Kidney (tissue), 14 donors: Measurements from ENCODE around the gene IFT88. TPM values are rescaled to one million over a fixed set of nuclear protein-coding genes. Genes with fewer than 3 reads are reported as not detected.

Experiments used
- DNase-seq, 5 donors: peaks; one replicate each; pipeline ENCODE4 v3.0.0-alpha.2; 2013 to 2020
- FAIRE-seq: peaks from 2 replicates; lab custom pipeline; 2012; peaks lifted over from hg19 to GRCh38; lab: Jason Lieb, UNC
- H3K27ac ChIP-seq, 2 donors: one replicate each; pipeline ENCODE4 v1.7.0; 2013; ENCODE audit warnings: low read depth in 2 of 2, low read length in 2 of 2, inconsistent platforms in 1 of 2
- H3K27me3 ChIP-seq: one replicate; pipeline ENCODE4 v1.7.1; 2013; ENCODE audit warnings: low read length, inconsistent platforms; ENCODE audit not compliant: control insufficient read depth, insufficient read depth
- H3K36me3 ChIP-seq, 3 donors: one replicate each; pipeline versions ENCODE4 v1.7.0 to v1.7.1; 2013; ENCODE audit warnings: low read length in 3 of 3, control low read depth in 1 of 3, inconsistent platforms in 1 of 3; ENCODE audit not compliant: insufficient read depth in 3 of 3, control insufficient read depth in 2 of 3
- H3K4me1 ChIP-seq, 3 donors: one replicate each; pipeline versions ENCODE4 v1.7.0 to v1.7.1; 2013; ENCODE audit warnings: low read length in 3 of 3, inconsistent platforms in 1 of 3, low read depth in 1 of 3; ENCODE audit not compliant: control insufficient read depth in 2 of 3, insufficient read depth in 2 of 3
- H3K4me3 ChIP-seq, 3 donors: one replicate each; pipeline versions ENCODE4 v1.7.0 to v1.8.1; 2013; ENCODE audit warnings: low read length in 3 of 3, control low read depth in 1 of 3, inconsistent platforms in 1 of 3
- H3K9ac ChIP-seq, 3 donors: one replicate each; pipeline versions ENCODE4 v1.7.0 to v1.7.1; 2013; ENCODE audit warnings: low read length in 3 of 3, control low read depth in 1 of 3, inconsistent platforms in 1 of 3
- H3K9me3 ChIP-seq, 3 donors: one replicate each; pipeline versions ENCODE4 v1.7.0 to v1.7.1; 2013; ENCODE audit warnings: low read length in 3 of 3, control low read depth in 1 of 3, inconsistent platforms in 1 of 3; ENCODE audit not compliant: control insufficient read depth in 2 of 3, insufficient read depth in 1 of 3
- intact Hi-C: fragments of 100-400 bp; cut with DNase I; formaldehyde crosslinking; loops from one replicate; pipeline ENCODE4 v1.11.1; 2022
- polyA plus RNA-seq: library from polyadenylated mRNA; stranded (reverse); fragments of 350-450 nt; fragmentation: Illumina TruSeq; extraction: RNeasy Lipid Tissue Mini Kit (QIAGEN cat#74804); gene quantifications from one replicate; pipeline ENCODE4 v1.2.3, GENCODE V29; 2014; ENCODE audit warnings: low read depth, low replicate concordance; ENCODE audit not compliant: insufficient read depth
- total RNA-seq: library from RNA; stranded (reverse); fragmentation: NEBNext Ultra II Directional; extraction: Animal tissue kit (Norgen Biotek cat#: 25700); gene quantifications from one replicate; pipeline ENCODE4 v1.2.1, GENCODE V29; 2021
- TF ChIP-seq, protein P1 (sequence below): IDR thresholded peaks from 3 replicates; pipeline ENCODE4 v1.5.1; 2012; ENCODE audit warnings: mild to moderate bottlenecking, moderate library complexity, borderline replicate concordance; ENCODE audit not compliant: insufficient read depth; ENCODE audit errors: extremely low read depth
- donor health status: control.
- donor health status: control.
- donor health status: control.
- donor health status: control.
- donor health status: control.
- donor health status: DM: yes; HTN: yes; CAD: no.
- donor health status: Normal renal cell carcinoma (clear cell type).

Gene IFT88
- total and polyA plus RNA-seq, 2 donors from 2014 or later: 20.2 to 30.3 TPM

DNA sequence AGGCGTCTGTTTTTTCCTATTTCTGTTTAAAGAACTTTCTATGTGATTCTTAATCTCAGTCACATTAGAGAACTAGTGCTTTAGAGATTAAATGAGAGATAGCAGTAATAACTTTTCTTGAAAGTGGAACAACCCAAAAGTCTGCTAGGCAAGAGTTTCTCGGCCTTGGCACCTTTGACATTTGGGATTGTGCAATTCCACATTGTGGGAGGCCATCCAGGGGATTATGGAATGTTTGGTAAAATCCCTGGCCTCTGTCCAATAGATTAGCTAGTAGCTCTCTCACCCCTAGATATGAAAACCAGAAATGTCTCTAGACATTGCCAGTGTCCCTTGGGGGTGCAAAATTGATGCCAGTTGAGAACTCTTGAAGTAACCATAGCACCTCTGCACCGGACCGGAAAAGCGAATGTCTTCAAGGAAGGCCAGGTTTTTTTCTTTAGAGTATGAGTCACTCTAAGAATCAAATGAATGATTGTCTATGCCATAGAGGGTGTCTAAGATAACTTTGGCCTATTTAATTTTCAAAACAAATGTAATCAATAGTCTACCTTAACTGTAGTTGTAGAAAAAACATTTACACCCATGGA is 91.6 kb downstream of the IFT88 start:
- peaks cover 0 to 20% (median 7%) of the 10 kb centered on the region in 3 donors for H3K36me3 ChIP-seq
- TF ChIP-seq, protein P1, sequence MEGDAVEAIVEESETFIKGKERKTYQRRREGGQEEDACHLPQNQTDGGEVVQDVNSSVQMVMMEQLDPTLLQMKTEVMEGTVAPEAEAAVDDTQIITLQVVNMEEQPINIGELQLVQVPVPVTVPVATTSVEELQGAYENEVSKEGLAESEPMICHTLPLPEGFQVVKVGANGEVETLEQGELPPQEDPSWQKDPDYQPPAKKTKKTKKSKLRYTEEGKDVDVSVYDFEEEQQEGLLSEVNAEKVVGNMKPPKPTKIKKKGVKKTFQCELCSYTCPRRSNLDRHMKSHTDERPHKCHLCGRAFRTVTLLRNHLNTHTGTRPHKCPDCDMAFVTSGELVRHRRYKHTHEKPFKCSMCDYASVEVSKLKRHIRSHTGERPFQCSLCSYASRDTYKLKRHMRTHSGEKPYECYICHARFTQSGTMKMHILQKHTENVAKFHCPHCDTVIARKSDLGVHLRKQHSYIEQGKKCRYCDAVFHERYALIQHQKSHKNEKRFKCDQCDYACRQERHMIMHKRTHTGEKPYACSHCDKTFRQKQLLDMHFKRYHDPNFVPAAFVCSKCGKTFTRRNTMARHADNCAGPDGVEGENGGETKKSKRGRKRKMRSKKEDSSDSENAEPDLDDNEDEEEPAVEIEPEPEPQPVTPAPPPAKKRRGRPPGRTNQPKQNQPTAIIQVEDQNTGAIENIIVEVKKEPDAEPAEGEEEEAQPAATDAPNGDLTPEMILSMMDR: no peak
- FAIRE-seq: no peak
- no peak overlapping the region for H3K4me3 ChIP-seq
- H3K27me3 ChIP-seq: no peaks in the 10 kb centered on the region
- H3K9ac ChIP-seq: no peak overlapping the region
- H3K27ac ChIP-seq: no peak overlapping the region
- no peak for DNase-seq
- no peaks in the 10 kb centered on the region for H3K9me3 ChIP-seq
- intact Hi-C loops: no loop called here
- no peaks in the 10 kb centered on the region for H3K4me1 ChIP-seq

DNA sequence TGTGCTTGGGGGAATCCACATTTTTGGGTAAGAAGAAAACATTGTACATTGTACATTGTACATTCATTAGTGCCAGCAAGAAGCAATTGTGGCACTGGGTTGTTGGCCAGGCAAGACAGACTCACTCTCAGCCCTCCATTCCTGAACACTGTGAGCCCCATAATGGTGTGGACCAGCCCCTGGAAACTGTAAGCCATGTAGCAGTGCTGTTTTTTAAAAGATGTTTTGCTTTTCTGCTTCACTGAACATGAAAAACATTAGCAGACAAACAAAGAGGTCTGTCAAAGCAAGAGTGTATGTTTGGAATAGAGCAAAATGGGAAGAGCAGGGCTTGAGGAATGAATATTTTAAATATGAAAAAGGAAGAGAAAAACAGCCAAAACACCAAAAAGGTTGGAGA is 97.4 kb downstream of the IFT88 start:
- Histone ChIP-seq H3K9me3 (no peaks in the 10 kb centered on the region), H3K27me3 (no peaks in the 10 kb centered on the region), H3K27ac (no peak overlapping the region), H3K4me1 (no peaks in the 10 kb centered on the region), H3K9ac (no peak overlapping the region), H3K4me3 (no peak overlapping the region), H3K36me3 (peaks cover 0 to 19% (median 7%) of the 10 kb centered on the region in 3 donors)
- TF ChIP-seq, protein P1: no peak
- intact Hi-C loops: no loop called here
- FAIRE-seq: no peak
- no peak for DNase-seq

DNA sequence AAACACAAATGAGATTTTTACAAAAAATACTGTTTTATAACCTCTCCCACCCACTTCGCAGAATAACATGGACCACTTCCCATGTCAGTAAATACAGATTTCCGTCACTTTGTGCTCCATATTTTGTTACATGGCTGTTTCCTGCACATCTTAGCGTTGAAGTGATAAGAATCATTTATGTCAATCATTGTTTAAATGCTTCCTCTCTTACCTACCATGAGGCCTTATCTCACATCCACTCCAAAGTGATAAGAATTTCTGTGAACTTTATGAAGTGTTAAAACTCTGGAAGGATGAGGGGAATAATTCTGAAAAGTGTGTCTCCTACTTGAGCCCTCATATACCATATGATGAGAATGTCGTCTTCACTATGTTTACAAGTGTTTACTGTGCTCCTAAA is 100.0 kb downstream of the IFT88 start:
- no peak overlapping the region for H3K27ac ChIP-seq
- no peaks in the 10 kb centered on the region for H3K27me3 ChIP-seq
- intact Hi-C loops: no loop called here
- FAIRE-seq (no peak), DNase-seq (no peak)
- no peaks in the 10 kb centered on the region for H3K4me1 ChIP-seq
- no peaks in the 10 kb centered on the region for H3K9me3 ChIP-seq
- H3K36me3 ChIP-seq: peaks cover 0 to 16% (median 4%) of the 10 kb centered on the region in 3 donors
- H3K9ac ChIP-seq: no peak overlapping the region
- TF ChIP-seq, protein P1: no peak
- no peak overlapping the region for H3K4me3 ChIP-seq

DNA sequence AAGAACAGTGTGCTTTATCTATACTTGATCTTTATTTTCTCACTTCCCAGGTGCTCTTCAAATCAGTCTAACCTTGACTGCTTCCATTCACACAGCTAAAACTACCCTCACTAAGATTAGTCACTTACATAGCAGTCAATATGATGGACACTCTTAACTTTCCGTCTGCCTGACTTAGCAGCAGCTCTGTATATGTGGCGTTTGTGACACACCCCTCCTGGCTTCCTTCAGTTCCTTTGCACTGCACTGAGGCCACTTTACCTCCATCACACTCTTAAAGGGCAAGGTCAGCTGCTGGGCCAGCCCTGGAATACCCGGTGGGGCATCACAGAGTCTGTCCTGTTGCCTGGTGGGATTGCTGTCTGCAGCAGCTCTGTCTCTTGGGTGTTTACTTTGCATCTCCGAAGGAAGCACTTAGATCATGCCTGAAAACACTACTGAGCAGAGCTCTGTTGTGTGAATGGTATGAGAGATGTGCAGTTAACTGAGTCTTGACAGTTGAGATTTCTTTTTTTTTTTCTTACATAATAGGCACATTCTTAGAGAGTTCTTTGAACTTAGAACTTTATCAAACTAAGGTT is 101.0 kb downstream of the IFT88 start:
- Histone ChIP-seq H3K27ac (no peak overlapping the region), H3K36me3 (peaks cover 0 to 19% (median 4%) of the 10 kb centered on the region in 3 donors), H3K4me3 (no peak overlapping the region), H3K27me3 (no peaks in the 10 kb centered on the region), H3K4me1 (no peaks in the 10 kb centered on the region), H3K9me3 (no peaks in the 10 kb centered on the region), H3K9ac (no peak overlapping the region)
- intact Hi-C loops: no loop called here
- TF ChIP-seq, protein P1: no peak
- no peak for DNase-seq
- no peak for FAIRE-seq
